ENCODE measurements around the gene HDAC4.

The HDAC4 gene

DNA sequence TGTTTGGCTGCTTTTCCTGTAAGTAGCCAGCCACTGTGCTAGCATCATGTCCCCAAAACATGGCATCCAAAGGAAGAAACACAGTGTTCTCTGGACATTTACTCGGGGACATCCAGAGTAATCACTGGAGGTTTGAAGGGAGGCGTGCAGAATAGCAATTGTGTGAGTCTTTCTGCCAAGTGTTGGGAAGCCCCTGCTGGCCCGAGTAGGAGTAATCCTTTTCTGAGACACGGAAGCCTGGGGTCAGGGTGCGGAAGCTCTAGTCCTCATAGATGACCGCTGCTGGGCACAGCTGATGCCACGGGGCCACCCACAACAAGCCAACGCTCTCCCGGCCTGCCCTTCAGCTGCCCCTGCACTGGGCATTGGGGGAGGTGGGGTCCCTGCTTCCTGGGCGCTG, 24.8 kb upstream of the HDAC4 start:
- no peak for DNase-seq

DNA sequence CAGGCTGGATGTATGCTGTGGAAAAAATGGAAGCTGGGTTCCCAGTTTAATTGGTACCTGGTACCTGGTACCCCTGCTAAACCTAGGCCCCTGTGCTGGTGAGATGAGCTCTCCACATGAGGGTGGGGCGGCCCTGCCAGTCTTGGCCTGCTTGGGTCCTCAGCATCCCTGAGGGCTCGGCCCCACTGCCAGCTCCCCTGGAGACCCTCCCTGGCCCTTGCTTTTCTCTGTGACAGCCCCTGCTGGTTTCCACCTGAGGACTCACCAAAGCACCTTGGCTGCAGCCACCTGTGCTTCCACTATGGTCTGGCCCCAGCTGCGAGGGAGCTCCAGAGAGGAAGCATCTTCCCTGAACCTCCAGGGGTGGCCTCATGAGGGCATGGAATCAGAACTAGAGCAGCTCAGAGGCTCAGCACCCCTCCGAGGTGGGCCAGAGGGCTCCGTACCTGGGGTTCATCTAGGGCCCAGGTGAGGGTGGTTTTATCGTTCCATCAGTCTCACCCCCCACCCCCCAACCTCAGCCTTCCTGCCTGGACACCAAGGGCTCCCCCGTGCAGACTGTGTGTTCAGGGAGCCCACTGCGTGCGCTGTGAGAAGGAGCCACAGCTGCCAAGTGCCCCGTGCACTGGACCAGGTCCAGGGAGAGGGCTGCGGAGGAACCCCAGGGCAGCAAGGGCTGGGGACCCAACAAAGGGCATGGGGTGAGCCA, 23.7 kb upstream of the HDAC4 start:
- DNase-seq: no peak

DNA sequence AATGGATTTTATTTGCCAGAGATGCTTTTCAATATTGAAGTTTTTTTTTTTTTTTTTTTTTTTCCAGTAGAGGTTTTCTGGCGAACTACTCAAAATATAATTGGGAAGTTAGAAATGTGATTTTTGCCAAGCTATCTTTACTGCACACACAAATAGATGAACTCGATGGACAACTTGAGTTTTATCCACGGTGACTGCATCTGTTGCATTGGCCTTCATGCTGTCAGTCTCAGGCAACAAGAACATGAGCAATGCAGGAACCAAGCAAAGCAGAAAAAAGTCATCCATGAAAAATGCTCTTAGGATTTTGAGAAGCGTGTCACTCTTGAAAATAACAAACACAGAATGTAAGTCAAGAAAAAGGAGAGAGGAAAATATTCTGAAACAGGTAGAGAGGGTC, 22.7 kb upstream of the HDAC4 start:
- no peak for DNase-seq

DNA sequence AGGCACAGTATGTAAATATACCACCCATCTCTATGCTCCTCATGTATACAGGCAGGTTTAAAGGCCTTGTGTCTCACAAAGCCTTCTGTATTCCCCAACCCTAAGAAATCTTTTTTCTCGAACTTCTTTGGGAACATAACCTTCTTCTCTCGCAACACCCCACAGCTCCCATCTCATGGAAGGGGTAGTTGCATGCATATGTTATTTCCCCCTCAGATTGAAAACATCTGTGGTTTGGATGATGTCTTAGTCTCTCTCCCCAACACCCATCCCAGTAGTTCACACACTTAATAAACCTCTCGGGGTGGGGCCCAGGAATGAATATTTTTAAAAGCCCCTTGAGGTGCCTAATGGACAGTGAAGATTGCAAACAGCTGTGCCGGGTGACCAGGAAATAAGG, 21.0 kb upstream of the HDAC4 start:
- DNase-seq: no peak

DNA sequence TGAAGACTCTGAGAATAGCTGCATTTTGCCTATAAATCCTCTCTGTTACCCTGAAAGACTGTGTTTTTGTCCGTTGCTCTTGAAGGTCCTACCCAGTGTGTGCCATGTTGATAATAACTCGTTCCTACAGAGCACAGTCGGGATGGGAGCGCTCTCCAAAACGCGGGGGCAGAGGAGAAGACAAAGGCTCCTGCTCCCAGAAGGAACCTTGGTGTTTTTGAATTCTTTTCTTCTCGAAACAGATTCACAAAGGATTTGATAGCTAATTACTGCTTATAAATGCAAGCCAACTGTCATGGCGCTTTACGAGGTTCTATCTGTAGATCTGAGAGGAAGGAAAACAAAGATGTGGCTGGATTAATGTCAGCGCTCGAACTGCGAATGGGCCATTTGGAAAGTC, 19.3 kb upstream of the HDAC4 start:
- no peak for DNase-seq

DNA sequence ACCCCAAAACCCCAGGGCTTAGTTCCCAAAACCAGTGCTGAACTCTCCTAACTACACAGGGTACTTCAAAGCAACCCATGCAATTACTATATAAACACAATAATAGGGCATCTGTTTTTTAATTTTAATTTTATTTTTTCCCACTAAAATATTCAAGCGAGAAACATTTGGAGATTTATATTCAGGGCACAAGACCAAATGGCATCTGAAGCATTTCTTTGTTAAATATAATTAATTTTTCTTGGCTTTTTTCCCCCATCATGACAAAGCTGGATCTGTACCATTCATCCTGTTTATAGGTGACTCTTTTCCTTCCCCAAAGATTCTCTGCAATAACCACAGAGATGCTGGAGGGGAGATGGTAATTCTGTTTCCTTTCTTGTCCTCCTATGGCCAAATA, 18.1 kb upstream of the HDAC4 start:
- no peak for DNase-seq

DNA sequence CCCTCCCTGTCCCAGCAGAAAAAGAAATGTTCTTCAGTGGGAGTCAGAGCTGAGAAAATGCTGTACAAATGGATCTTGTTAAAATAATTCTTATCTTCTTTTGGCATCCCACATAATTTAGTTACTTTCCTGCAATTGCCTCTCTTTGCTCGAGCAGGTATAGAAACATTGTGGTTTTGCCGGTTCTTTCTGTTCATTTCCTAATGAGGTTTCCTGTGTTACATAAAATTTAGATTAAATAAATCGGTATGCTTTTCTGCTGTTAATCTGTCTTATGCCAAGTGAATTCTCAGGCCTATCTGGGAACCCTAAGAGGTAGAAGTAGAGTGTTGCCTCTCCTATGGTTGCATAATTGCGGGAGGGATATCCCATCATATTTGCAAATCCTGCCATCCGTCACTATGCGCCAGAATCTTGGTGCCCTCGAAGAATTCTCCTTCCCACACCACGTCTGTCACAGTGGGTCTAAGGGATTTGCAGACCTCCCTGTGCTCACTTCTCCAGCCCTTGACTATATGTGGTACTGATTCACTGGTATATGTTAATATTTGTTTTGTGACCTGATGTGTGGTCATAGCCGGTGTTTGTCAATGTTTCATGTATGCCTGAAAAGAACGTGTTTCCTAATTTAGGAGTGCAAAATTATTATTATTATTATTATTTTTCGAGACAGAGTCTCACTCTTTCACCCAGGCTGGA, 12.2 kb upstream of the HDAC4 start:
- DNase-seq: no peak

DNA sequence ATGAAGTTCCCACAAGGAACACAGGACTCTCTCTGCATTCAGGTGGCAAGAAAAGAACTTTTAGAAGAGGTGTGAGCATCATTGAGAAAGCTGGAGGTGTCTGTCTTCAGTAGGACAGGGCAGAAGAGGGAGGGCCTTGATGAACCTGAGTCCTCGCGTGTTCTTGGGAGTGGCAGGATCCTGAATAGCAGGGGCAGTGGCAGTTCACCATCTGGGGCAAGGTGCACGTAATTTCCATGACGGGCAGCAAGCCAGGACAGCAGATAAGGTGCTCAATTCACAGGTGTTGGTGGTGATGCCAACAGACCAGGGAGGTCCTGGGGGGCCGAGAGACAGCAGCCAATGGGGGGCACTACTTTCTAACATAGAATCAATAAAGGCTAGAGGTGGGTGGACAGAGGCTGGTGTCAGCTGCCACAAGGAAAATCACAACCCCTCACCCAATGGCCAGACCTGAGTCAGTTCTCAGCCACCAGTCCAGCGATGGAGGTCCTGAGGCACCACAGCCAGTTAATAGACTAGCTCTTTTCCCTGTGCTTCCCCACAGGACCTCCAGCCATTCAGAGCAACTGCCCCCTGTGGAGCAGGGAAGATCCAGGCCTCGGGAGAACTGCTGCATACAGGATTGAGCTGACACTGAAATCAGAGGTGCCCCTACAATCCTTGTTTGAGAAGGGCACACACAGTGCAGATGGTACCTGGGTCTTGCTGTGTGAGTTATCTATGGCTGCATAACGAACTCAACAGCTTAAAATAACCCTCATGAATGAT, 10.9 kb upstream of the HDAC4 start:
- DNase-seq: no peak

DNA sequence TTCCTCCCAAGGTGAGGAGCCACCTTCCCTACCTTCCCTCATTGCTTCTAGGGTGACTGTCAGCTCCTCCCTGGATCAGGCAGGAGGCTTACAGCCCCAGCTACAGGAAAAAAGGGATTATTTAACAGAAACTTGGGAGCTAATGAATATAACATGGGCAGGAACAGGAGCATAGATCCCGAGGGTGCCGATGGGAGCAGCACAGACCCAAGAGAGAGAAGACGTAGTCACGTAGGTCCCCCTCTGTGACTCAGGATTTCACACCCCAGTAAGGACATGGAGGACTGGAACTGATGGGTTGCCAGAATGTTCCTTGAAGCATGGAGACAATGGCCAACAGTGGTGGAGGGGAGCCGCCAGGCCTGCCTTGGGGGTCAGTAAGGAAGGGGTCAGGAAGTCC, 10.3 kb upstream of the HDAC4 start:
- no peak for DNase-seq

DNA sequence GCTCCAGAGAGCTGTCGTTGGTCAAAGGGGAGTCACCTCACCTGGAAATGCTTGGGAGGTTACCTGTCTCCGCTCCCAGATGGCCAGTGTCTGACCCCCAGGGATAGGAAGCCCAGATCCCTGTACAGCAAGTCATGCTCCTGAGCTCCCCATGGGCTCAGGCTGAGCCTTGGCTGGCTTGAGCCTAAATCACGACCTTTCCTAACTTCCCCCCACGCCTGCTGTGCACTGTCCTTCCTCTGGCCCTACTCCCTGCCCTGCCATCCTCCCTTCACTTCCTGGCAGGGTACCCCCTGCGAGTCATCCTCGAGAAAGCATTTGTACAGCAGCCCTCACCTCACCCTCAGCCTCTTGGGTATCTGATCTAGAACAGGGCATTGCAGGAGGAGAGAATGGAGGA, 9.2 kb upstream of the HDAC4 start:
- DNase-seq: no peak

DNA sequence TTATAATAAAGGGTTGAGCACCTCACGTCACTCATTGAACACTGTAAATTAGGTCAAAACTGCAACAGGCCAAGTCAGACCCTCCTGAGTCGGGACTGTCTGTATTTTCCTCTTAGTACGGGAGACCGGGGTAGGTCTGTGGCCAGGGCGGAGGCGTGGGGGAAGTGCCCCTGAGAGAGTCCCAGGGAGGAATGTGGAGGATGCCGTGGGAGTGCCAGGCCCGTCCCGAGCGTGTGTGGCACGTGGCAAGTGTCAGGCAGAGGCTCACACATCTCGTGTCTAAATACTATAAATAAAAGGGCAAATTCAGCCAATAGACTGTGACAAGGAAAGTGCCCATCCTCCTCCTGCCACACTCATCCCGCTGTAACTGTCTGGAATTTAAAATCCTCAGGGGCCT, 6.3 kb upstream of the HDAC4 start:
- DNase-seq: no peak

DNA sequence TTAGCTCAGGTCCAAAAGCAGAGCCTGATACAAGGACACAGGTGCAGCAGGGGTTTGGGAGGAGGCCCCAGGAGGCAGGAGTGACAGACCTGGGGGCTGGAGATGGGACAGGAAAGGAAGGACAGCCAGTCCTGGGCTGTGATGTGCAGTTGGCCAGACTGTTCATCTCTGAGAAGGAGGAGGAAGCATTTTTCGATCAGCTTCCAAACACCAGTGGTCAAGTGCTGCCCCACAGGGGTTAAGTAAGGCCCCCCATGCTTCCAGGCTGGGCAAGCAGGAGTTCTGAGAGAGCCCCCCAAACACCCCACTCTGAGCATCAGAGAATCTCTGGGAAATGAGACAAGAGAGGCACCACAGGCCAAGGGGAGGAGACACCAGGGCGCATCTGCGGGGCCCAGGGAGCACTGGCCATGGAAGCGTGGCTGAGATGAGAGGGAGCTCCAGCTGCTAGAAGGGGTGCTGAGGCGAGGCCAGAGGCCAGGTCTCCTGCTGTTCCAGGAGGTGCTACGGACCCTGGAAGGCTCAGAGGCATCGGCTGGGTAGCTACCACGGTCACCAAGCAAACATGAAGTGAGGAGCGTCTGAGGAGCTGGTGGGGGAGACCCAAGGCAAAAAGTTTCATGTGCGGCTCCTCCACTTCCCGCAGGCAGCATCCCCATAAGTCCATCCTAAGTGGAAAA, 5.6 kb upstream of the HDAC4 start:
- no peak for DNase-seq

DNA sequence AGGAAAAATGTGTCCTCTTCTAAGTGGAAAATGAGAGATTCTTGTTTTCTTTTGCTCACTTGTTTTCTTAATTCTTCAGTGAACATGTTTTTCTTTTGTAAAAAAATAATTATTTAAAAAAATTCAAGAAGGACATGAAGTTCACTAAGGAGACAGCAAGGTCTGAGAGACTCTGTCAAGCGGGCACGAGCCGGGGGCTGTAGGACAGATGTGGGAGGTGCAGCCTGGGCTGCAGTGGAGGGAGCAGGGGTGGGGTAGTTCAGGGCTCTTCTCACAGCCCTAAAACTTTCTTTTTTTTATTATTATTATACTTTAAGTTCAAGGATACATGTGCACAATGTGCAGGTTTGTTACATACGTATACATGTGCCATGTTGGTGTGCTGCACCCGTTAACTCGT, 4.3 kb upstream of the HDAC4 start:
- no peak for DNase-seq

DNA sequence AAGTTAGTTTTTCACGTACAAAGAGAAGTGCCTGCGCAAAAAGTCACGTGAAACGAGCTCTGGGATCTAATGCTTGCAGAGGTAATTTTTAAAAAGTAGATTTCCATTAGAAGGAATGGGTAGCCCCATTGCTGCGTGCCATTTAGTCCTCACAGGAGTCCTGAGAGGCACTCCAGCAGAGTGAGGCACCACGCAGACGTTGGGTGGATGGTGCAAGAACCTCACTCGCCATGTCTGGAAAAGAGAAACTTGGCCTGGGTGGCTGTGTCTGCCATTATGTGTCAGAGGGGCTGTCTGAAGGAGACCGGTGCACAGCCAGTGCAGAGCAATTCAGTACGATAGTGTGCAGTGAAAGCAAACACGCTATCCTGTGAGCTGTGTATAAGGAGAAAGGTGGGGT, 1.8 kb upstream of the HDAC4 start:
- DNase-seq: no peak

DNA sequence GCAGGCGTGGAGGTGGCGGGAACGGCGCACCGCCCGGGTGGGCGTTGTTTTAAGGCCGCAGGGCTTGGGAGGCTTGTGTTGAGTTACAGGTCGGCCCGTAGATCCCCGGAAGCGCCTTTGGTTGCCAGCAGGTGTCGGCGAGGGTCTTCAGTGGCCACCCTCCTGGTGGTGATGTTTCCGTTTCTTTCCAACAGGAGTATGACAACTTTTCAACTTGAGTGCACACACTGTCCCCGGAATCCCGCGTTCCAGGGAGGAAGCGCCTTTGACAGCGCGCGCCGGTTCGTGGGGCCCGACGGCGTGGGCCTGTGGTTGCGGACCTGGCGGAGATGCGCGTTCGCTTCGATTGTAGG, 1.0 kb upstream of the HDAC4 start:
- no peak for DNase-seq

DNA sequence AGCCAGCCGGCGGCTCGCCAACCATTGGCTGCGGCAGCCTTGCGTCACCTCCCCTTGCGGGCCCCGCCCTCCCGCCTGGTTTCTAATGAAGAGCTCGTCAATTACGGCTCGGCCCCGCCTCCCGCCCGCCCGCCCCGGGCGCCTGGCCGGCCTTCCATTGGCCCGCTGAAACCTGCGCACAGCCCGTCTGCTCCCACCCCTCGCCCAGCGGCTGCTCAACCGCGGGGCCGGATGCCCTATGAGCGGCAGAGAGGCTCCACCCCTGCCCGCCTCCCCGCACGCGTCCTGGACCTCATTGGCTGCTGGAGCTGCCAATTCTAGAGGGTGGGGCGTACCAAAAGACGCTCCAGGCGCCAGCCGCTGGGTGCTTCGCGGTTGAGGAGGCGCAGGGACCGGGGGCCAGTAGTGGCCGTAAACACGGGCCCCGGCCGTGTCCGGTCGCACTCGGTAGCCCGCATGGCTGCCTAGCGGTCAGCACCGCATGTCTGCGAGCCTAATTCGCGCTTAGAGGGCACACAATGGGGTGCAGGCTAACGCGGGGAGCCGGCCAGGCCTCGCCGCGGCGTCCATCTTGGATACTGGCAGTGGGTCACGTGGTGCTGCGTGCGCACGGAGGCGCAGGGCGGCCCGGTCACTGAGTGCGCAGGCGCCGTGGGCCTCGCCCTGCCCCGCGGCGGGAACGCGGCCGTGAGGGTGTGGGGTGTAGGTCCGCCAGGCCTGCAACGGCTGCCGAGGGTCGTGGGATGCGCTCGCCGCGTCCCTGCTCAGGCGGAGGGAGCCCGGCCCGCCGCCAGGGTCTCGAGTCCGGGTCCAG, 454 bp upstream of the HDAC4 start:
- peak; percentile 100 for DNase-seq

DNA sequence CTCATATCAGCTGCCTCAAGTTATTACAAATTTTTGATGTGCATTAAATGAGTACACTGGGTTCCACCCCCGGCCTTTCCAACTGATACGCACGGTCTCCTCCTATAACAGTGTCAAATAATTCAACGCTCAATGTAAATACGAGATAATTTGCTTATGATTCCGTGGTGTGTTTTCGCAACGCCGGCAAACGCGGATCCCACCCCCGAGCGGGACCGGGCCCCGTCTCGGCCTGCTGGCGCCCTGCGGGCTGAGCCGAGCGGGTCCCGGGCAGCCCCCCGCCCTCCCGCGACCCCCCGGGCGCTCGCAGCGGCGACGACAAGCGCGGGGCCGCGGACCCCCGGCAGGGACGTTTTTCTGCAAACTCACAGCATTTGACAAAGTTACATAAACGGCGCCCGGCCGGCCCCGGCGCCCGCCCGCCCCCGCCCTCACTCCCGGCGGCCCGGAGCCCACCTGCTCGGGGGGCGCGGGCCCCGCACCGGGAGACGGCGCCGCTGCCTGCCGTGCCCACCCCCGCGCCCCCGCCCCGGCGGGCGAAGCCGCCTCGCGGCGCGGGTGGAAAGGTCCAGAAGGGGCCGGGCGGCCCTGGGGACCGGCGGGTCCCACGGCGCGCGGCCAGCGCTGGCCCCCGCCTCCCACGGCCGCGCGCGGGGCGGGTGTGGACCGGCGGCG, 762 bp downstream of the HDAC4 start:
- no peak for DNase-seq

DNA sequence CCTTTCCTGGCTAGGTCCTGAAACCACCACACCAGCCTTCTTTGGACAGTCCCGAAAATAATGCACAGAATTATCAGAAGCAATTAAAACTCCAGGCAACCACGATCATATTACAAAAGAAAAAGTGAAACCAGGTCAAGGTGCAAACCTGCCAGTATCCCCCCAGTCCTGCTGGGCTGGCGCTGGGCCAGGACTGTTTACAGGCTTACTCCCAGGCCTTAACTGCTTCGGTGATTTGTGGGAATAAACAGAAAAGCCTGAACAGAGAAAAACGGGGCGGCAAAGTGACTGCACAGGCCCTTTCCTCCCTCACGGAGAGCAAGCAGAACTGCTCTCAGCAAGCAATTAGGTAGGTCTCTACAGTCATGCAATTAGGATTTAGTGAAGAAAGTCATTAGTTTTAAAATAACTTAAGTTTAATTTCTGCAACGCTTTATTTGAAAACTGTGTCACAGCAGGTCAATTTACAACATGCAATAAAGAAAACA, 1.3 kb downstream of the HDAC4 start:
- DNase-seq: peak; percentile 43

DNA sequence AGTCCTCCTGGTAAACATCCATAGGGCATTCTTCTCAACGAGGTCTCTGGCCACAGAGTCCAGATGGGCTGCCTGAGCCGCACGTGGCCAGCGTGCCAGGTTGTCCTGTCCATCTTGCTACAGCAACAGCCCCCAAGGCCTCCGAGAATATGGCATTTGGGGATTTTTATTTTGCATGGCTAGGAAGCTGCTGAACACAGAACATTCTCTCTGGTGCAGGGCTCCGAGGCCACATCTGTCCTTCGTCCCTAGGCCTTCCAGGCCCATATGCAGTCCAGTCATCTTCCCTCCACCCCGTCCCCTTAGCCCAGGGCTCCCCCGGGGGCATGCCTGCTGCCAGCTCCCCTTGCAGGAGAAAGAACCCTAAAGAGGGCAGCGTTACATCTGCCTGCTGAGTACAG, 2.3 kb downstream of the HDAC4 start:
- no peak for DNase-seq

DNA sequence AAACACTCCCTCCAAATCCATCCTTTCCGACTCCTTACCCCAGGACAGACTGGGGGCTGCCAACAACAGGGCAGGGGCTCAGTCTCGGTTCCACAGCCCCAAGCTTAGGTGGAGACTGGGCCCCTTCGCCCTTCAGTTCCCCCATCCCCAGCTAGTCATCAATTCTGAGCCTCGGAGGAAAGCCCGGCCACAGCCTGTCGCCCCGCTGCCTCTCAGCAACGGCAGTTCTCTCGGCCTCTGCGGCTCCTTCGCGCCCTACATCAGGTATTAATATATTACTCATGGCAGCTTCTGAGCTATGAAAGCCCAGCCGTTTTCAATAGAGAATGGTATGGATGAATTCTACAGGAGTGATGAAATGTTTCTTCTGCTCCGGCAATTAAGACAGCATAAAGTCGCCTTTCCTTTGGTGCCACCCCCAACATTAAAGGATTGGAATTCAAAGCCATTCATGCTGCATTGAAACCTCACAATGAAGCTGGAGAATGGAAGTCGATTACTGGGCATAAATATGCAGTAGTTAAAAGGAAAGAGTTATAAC, 2.8 kb downstream of the HDAC4 start:
- DNase-seq: no peak

DNA sequence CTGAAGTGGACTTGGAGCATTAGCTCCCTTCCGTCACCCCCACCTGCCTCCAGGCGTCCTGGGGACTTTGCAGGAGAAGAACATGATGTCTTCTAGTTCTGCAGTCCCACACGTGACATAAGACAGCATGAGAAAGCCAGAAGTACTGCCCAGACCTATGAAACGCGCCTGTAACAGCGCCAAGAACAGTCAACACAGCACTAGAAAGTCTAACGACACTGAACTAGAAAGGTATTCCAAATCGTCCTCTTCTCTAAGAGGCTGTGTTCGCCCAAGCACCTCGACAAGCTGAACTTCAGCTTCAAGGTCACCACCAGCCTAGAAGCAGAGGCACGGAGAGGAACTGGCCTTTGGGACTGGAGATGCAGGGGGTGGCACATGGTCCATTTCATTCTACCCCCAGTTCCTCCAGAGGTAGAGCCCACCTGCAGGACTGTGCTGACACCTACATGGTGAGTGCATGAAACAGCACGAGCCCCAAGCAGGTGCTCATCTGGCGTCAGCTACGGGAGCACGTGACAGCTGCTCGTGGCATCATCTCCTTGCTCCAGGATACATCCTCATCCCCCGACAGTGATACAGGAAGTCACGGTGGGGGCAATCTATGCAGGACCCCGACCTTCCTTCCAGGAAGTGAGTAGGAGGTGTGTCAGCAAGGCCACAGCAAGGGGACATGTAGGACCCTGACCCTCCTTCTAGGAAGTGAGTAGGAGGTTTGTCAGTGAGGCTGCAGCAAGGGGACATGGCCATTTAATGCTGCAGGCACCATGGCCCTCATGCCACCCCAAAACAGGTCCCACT, 3.7 kb downstream of the HDAC4 start:
- no peak for DNase-seq

Data from right hindlimb (tissue), 1 donor.